Activated CD4-positive, alpha-beta T cell treated with anti-CD3 and anti-CD28 coated beads, Interleukin-2, Interleukin-4, amounts not matched to agents 100 ng/mL and 50 ng/mL, durations not matched to agents 16 hours and 8 hours (primary cell): ENCODE data around the gene TOMM7.
A peak's percentile ranks its signal among the peaks of the same experiment; 100 is the strongest.

Experiments
- DNase-seq: peaks from one replicate; pipeline ENCODE4 v3.0.0-alpha.2; 2020; ENCODE audit warnings: low spot score

The TOMM7 gene

GRCh38 chr7:22822486-22823141 lies at the start of gene TOMM7:
Gene TOMM7, minus strand, starts transcription at chr7:22822849. Its CDS starts 70 bp downstream, at chr7:22822779.
- DNase-seq, result peak; percentile 92

DNA sequence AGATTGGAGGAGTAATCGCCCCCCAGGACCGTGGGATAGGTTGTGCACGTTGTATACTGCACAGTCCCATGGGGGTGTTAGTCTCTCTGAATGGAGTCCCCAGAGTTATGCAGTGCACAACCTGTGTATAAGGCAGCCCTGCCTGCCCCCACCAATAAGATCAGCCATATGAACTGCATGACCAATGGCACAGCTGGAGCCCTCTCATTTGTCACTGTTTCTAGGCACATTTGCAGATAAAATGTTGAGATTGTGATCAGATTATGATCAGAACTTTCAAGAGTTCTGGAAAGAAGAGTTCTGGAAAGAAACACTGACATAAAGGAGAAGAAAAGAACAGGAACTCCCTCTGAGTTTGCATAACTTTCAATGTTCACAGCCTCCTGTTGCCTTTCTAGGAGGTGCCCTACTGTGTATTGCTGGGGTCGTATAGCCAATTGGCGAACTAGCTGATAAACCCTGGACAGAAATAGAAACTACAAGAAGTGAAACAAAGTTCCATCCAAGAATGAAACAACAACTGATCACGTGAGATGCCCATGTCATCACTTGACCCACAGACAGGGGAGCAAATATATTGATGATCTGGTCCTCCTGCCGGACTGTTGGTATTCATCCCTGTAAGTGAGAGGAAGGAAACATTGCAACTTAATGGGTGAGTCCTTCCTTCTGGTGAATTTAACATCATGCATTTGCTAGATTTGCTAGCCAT lies 49.6 kb upstream of the TOMM7 start:
- DNase-seq, result no peak

GRCh38 chr7:22871661-22872060 lies 49.0 kb upstream of the TOMM7 start:
- DNase-seq, result no peak

- no peak for DNase-seq
These were observed 45.9 kb upstream of the TOMM7 start for GRCh38 chr7:22868509-22868908.

GRCh38 chr7:22867589-22867988 lies 44.9 kb upstream of the TOMM7 start:
- DNase-seq, result no peak

DNA sequence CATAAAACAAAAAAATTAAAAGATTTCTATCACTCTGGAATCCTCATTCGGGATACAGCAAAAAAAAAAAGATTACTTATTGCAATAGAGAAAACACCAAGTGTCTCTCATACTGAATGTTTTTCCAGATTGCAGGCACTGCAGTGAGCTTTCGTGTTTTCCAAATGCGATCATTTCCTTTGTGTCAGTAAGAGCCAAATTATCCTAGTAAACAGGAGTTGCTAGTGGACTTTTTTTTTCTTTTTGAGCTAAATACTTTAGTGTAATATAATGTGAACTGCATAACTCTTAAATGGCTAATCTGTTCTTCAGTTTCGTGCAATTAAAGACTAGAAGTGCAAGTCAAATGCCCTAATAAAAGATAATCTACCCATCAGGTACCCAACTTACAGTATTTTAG lies 44.4 kb upstream of the TOMM7 start:
- DNase-seq, result no peak

- no peak for DNase-seq
These were observed 42.9 kb upstream of the TOMM7 start for GRCh38 chr7:22865602-22865960.

DNA sequence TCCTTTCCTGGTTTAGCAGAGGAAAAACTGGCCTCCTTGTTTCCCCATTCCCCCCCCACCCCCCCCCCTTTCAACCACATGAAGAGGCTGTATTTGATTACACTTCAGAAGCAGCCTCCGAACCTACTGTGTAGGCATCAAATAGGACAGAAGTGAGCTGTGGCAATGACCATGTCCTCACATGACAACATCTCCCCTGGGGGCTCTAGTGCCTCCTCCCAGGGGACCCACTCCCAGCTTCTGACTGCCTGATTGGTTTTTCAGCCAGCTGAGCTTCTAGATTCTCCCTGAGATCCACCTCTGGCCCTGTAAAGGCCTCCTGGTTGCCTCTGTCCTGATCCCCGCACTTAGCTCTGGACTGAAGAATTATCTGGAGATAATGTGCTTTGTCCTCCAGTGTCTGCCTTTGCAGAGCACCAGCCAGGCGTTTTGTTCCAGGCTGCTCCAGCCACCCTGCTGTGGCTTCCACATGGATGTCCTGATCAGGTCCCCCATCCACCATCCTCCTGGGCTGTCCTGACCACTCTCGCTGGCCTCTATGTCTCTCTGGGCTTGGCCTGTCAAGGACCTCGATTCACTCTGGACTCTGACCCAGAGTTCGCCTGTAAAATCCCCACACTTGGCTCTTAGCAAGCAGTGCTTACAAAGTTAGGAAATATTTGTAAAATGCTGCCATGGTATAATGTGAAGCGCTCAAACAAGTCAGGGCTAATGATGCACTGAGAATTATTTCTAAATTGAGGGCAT lies 42.4 kb upstream of the TOMM7 start:
- no peak for DNase-seq

DNA sequence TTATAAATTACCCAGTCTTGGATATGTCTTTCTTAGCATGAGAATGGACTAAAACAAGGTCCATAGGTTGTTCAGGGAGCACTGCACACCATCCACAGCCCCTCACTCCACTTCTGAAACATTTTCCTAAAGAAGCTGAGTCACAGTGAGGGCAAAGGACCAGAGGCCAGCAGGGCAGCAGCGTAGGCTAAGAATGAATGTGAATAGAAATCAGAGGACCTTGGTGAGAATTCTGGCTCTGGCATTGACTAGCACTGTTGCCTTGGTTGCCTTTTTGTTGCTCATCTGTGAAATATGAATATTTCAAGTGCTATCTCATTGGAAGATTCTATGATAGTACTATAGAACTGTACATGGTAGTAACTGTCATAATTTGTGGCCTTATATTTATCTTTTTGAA lies 41.7 kb upstream of the TOMM7 start:
- no peak for DNase-seq

- DNase-seq, result no peak
These were observed 40.7 kb upstream of the TOMM7 start for GRCh38 chr7:22863156-22863899.

DNA sequence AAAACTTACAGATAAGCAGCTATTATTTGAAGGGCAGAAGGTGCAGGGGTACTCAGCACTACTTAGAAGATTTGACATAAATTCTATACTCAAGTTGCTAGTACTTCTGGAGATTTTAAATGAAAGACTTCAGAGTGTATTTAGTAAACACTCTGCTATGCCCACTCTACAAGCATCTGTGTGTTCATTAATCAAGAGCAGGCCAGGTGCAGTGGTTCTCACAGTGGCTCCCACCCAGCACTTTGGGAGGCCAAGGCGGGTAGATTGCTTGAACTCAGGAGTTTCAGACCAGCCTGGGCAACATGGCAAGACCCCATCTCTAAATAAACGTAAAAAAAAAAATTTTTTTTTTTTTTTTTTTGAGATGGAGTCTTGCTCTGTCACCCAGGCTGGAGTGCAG lies 38.9 kb upstream of the TOMM7 start:
- no peak for DNase-seq

DNA sequence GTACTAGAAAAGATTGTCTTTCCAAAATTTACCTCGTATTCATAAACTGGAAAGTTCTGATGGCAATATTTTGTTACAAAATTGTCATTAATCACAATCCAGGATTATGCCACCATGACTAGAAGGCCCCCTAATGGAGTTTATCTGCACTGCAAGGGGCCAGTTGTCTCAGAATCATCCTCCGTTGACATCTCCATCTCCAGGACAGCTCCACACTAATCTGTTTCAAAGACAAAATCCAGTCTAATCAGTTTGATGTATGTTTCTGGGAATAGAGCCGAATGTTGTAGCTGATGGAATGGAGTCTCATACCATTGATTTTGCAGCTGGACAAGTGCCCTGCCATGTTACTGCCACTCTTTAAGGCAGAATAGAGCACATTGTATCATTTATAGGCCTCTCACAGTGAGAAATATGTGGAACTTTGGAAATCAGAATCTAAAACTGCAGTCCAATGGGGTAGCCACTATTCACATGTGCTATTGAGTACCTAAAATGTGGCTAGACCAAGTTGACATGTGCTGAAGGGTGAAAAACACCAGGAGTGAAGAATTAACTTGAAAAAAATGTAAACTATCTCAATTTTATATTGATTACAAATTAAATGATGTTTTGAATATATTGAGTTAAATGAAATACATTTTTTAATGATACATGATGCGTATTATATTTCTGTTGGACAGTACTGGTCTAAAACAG lies 38.3 kb upstream of the TOMM7 start:
- peak; percentile 42 for DNase-seq

DNA sequence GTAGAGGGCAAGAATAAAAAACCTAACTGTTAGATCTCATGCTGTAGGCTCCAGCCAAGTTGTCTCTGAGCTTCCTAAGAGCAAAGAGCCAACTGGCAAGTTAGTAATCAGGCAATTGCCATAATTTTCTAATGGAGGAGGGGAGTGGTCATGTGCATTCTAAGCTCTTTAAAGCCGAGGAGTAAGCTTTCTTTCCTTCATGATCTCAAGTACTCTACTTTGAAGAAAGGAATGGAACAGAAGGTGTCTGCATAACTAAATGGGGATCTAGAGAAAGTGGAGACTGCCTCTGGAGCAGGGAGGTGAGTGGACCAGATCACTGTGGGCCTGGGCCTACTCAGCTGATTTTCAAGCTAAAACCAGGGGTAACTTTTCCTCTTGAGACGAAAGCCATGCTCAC lies 37.7 kb upstream of the TOMM7 start:
- peak; percentile 18 for DNase-seq

GRCh38 chr7:22859641-22860290 lies 37.1 kb upstream of the TOMM7 start:
- peak; percentile 32 for DNase-seq

- DNase-seq, result peak; percentile 52
These were observed 36.3 kb upstream of the TOMM7 start for GRCh38 chr7:22858640-22859561.

GRCh38 chr7:22858274-22858639 lies 35.6 kb upstream of the TOMM7 start:
- no peak for DNase-seq

- no peak for DNase-seq
These were observed 33.8 kb upstream of the TOMM7 start for GRCh38 chr7:22856416-22856815.

DNA sequence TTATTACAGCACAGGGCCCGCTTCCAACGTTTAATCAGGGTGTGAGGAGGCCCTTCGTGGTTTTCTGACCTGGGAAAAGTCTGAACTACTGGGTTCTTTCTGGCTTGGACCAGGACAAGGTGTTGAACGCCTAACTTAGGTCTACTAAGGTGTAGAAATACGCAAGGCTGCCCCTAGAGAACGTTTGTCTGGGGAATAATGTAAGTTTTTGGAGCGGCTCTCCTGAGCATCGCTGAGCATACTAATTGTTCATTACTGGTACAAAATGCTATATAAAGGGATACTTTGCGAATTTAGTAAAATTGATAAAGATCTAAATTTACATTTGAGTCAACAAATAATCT lies 32.4 kb upstream of the TOMM7 start:
- DNase-seq, result peak; percentile 15

DNA sequence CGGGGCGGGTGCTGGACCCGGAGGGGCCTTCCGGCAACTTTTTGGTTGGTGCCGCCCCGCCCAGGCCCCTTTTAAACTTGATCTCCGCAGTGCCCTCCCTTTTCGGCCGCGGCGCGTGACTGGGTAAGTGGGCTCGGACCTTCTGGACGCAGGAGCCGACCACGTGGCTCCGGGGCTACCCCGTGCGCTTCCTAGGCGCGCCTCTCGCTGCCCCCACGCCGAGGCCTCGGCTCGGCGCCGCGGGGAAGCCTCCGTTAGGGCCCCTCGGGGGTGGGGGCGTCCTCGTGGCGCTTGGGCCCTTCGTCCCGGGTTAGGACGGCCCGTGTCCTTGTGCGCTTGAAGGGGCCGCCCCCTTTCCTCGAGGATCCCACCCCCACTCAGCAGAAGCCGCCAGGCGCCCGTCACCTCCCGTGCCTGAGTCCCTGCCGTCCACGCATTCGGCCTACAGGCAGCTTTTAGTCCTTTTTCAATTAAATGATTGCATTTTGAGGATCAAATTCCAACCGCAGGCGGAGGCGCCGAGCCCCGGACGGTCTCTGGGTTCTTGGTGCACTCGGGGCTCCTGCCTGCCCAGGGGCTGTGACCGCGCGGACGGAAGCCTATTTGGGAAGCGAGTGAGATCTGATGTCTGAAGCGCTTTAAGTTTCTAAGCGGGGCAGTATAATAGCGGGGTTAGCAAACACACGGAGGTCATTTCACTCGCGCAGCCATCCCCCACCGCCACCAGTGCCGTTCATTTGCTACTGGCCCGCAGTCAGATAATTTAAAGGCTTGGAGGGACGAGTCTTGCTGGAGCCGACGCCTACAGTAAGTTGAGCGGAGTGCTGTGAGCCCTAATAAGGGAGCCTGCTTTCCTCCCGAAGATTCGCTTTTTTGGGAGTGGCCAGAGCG lies 31.8 kb upstream of the TOMM7 start:
- peak; percentile 87 for DNase-seq
